ENCODE measurements around the gene ESRRG.

ESRRG gene

DNA sequence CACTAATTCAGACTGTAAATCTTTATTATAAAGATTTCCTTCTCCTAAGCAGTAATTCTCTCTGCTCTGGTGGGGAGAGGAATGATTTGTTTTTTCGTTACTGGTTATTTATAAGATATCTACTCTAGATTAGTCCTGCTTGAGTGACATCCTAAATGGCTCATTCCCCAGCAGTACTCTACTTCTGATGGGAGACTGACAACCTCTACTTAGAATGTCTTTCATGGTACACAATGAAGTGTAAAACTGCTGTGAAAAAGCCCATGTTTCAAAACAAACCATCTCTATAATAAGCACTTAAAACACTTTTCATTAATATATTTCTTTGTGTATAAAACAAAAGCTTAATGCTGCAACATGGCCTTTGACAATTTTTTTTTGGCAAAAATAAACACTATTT is 33.9 kb upstream of the ESRRG start:
- TF ChIP-seq, protein P1, sequence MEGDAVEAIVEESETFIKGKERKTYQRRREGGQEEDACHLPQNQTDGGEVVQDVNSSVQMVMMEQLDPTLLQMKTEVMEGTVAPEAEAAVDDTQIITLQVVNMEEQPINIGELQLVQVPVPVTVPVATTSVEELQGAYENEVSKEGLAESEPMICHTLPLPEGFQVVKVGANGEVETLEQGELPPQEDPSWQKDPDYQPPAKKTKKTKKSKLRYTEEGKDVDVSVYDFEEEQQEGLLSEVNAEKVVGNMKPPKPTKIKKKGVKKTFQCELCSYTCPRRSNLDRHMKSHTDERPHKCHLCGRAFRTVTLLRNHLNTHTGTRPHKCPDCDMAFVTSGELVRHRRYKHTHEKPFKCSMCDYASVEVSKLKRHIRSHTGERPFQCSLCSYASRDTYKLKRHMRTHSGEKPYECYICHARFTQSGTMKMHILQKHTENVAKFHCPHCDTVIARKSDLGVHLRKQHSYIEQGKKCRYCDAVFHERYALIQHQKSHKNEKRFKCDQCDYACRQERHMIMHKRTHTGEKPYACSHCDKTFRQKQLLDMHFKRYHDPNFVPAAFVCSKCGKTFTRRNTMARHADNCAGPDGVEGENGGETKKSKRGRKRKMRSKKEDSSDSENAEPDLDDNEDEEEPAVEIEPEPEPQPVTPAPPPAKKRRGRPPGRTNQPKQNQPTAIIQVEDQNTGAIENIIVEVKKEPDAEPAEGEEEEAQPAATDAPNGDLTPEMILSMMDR (IDR thresholded peaks at IDR 0.05) = no peak
- intact Hi-C loops (cut with DNase I; ENCODE audit: low total_unique reads) = no loop called here
- H3K36me3 ChIP-seq = no peaks in the 10 kb centered on the region
- H3K4me1 ChIP-seq = no peaks in the 10 kb centered on the region
- H3K4me3 ChIP-seq = no peak overlapping the region
- no peaks in the 10 kb centered on the region for H3K9me3 ChIP-seq
- H3K27ac ChIP-seq = no peak overlapping the region
- no peaks in the 10 kb centered on the region for H3K27me3 ChIP-seq
- no peak for DNase-seq

GRCh38 chr1:216750961-216751360 is 27.7 kb upstream of the ESRRG start:
- no peaks in the 10 kb centered on the region for H3K9me3 ChIP-seq
- no peaks in the 10 kb centered on the region for H3K36me3 ChIP-seq
- H3K4me3 ChIP-seq = no peak overlapping the region
- intact Hi-C loops (cut with DNase I; ENCODE audit: low total_unique reads) = no loop called here
- H3K4me1 ChIP-seq = peaks cover 0 to 13% (median 2%) of the 10 kb centered on the region in 4 donors
- no peaks in the 10 kb centered on the region for H3K27me3 ChIP-seq
- DNase-seq = no peak
- no peak overlapping the region for H3K27ac ChIP-seq
- TF ChIP-seq, protein P1 (IDR thresholded peaks at IDR 0.05) = no peak

DNA sequence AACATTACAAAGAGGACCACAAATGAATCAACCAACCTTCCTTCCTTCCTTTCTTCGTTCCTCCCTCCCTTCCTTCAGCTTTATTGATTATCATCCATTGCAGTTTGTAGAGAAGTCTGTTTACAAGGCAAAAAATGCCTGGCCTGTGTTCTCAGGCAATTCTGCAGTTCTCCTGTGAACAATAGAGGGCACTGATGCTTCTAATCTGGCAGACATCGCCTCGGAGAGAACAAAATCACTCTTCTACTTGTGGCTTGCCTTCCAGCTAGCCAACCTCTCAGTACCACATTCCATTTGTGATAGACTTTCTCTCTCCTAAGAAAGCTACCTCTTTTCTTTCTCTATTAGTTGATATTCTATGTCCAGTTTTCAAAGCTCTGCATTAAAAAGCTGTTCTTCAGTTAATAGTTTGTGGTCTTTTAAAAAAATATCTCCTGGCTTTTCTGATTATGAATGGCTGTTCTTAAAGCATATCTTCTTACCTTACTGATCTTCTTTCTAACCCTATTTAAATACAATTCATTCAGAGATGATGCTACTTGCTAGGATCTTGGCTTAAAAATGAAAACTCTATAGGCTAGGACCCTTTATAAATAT is 26.9 kb upstream of the ESRRG start:
- Histone ChIP-seq H3K9me3 (no peaks in the 10 kb centered on the region), H3K27ac (no peak overlapping the region), H3K4me3 (no peak overlapping the region), H3K27me3 (no peaks in the 10 kb centered on the region), H3K4me1 (peaks cover 0 to 13% (median 2%) of the 10 kb centered on the region in 4 donors), H3K36me3 (no peaks in the 10 kb centered on the region)
- TF ChIP-seq, protein P1 (IDR thresholded peaks at IDR 0.05) = peak; percentile 40 to 46
- DNase-seq = no peak
- intact Hi-C loops (cut with DNase I; ENCODE audit: low total_unique reads) = no loop called here

DNA sequence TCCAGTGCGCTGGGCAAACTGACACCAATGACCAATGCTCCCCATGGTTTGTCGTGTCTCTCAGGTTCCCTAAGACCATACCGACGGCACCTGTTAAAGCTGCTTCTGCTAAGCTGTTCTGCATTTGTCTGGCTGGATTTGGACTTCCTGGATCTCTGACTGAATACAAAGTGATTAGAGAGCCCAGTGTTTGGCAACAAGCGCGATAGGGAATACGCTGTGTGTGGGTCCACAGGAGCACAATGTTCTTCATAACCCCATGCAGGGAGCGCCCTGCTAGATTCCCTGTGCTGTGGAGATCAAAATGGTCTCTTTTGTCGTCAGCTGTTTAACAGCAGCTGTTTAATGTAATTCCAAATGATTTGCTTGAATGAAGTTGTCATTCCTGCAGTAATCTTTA is 26.0 kb upstream of the ESRRG start:
- H3K9me3 ChIP-seq = no peaks in the 10 kb centered on the region
- H3K36me3 ChIP-seq = no peaks in the 10 kb centered on the region
- H3K27ac ChIP-seq = no peak overlapping the region
- H3K27me3 ChIP-seq = no peaks in the 10 kb centered on the region
- no peak for DNase-seq
- TF ChIP-seq, protein P1 (IDR thresholded peaks at IDR 0.05) = no peak
- no peak overlapping the region for H3K4me3 ChIP-seq
- intact Hi-C loops (cut with DNase I; ENCODE audit: low total_unique reads) = no loop called here
- peaks cover 0 to 13% (median 2%) of the 10 kb centered on the region in 4 donors for H3K4me1 ChIP-seq

- Histone ChIP-seq H3K4me1 (no peaks in the 10 kb centered on the region), H3K27ac (no peak overlapping the region), H3K9me3 (no peaks in the 10 kb centered on the region), H3K4me3 (no peak overlapping the region), H3K27me3 (peaks cover 0 to 7% of the 10 kb centered on the region in 2 donors), H3K36me3 (no peaks in the 10 kb centered on the region)
- TF ChIP-seq, protein P1 (IDR thresholded peaks at IDR 0.05) = no peak
- intact Hi-C loops (cut with DNase I; ENCODE audit: low total_unique reads) = no loop called here
- no peak for DNase-seq
These were observed 19.4 kb upstream of the ESRRG start for GRCh38 chr1:216742625-216743024.

DNA sequence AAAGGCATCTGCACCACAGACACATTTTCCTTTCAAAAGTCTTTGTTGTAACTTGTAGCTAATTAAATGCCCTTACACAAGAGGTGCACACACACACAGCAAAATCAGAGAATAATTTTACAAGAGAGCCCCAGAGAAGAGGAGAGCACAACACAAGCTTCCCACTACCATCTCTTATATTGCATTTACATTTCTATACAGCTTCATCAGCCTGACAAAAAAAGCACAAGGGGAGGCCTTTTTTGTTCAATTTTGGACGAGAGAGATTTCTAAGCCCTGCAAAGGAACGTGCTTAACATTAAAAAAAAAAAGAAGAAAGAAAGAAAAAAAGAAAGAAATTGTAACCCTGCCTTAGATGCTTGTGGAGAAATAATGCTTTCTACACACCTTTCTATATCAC is 17.1 kb upstream of the ESRRG start:
- H3K27ac ChIP-seq = no peak overlapping the region
- H3K4me1 ChIP-seq = no peaks in the 10 kb centered on the region
- H3K9me3 ChIP-seq = no peaks in the 10 kb centered on the region

More for the DNA sequence above, 17.1 kb upstream of the ESRRG start:
- DNase-seq = no peak
- H3K4me3 ChIP-seq = no peak overlapping the region
- TF ChIP-seq, protein P1 (IDR thresholded peaks at IDR 0.05) = no peak
- intact Hi-C loops (cut with DNase I; ENCODE audit: low total_unique reads) = no loop called here
- no peaks in the 10 kb centered on the region for H3K36me3 ChIP-seq
- H3K27me3 ChIP-seq = peaks cover 0 to 7% of the 10 kb centered on the region in 2 donors

All from tibial artery (tissue), 4 donors.